ENCODE data around the gene CLIP2.

DNA sequence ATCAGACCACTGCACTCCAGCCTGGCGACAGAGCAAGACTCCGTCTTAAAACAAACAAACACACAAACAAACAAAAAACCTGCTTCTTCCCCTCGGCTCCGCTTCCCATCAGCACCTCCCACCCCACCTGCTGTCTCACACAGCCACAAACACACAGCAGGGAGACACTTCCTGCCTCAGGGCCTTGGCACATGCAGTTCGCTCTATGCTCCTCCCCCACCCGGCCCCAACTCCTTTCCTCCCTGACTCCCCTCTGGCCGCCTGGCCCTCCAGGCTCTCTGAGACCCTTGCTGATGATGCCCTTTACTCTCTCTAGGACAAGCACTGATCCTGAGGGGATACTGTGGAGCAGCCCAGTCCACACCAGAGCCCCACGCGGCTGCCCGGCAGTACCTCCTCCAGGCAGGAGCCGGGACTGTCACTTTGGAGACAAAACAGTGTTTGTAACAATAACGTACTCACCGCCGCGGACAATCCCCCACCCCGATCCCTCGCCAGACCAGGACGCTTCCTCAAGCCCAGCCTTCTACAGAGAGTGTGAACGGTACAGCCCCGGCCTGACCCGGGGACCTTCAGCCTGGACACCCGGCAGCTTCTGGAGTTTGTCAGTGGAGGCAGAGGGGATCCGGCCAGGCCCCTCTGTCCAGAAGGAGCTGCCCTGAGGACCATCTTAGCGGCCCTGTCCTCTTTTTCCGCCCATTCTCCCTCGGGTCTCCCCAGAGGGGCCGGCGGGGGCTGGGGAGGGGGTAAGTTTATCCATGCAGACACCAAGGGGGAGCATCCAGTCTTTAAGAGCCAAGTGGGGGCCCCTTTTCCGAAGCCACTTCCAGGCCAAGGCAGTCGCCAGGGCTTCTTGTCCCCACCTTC lies 114.5 kb downstream of the CLIP2 start:
- TF ChIP-seq, protein P1, sequence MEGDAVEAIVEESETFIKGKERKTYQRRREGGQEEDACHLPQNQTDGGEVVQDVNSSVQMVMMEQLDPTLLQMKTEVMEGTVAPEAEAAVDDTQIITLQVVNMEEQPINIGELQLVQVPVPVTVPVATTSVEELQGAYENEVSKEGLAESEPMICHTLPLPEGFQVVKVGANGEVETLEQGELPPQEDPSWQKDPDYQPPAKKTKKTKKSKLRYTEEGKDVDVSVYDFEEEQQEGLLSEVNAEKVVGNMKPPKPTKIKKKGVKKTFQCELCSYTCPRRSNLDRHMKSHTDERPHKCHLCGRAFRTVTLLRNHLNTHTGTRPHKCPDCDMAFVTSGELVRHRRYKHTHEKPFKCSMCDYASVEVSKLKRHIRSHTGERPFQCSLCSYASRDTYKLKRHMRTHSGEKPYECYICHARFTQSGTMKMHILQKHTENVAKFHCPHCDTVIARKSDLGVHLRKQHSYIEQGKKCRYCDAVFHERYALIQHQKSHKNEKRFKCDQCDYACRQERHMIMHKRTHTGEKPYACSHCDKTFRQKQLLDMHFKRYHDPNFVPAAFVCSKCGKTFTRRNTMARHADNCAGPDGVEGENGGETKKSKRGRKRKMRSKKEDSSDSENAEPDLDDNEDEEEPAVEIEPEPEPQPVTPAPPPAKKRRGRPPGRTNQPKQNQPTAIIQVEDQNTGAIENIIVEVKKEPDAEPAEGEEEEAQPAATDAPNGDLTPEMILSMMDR (IDR thresholded peaks at IDR 0.05) = no peak
- TF ChIP-seq POLR2A (IDR thresholded peaks at IDR 0.05) = no peak

All from Peyer's patch (tissue), 4 donors.